Measurements from ENCODE around the gene CD180. TPM values are rescaled to one million over a fixed set of nuclear protein-coding genes. Genes with fewer than 3 reads are reported as not detected.
A peak's percentile ranks its signal among the peaks of the same experiment; 100 is the strongest.

The CD180 gene
- total RNA-seq, 2 donors from 2014 or later: 0.81 to 0.85 TPM

GRCh38 chr5:67163231-67163756, 33.3 kb downstream of the CD180 start:
- ATAC-seq (ENCODE audit: insufficient number of reproducible peaks, low FRiP score, low read depth) (no peak), DNase-seq (ENCODE audit: low spot score) (no peak)
- H3K36me3 ChIP-seq: peaks cover 18% of the 10 kb centered on the region
- H3K27ac ChIP-seq: no peak overlapping the region
- no peak for TF ChIP-seq CTCF (IDR thresholded peaks at IDR 0.05)
- H3K27me3 ChIP-seq (replicated peaks; ENCODE audit: insufficient read depth): no peaks in the 10 kb centered on the region
- H3K4me3 ChIP-seq: no peak overlapping the region
- H3K4me1 ChIP-seq (ENCODE audit: control insufficient read depth in 1 of 2, low read depth in 2 of 2): peaks cover 22 to 41% of the 10 kb centered on the region in 2 donors
- H3K9me3 ChIP-seq: no peaks in the 10 kb centered on the region

GRCh38 chr5:67161767-67162166, 34.8 kb downstream of the CD180 start:
- DNase-seq (ENCODE audit: low spot score) (no peak), ATAC-seq (ENCODE audit: insufficient number of reproducible peaks, low FRiP score, low read depth) (no peak)
- no peak overlapping the region for H3K4me3 ChIP-seq
- peaks cover 18% of the 10 kb centered on the region for H3K36me3 ChIP-seq
- no peak for TF ChIP-seq CTCF (IDR thresholded peaks at IDR 0.05)
- no peaks in the 10 kb centered on the region for H3K27me3 ChIP-seq (replicated peaks; ENCODE audit: insufficient read depth)
- H3K4me1 ChIP-seq (ENCODE audit: control insufficient read depth in 1 of 2, low read depth in 2 of 2): peaks cover 21 to 39% of the 10 kb centered on the region in 2 donors
- H3K9me3 ChIP-seq: no peaks in the 10 kb centered on the region
- H3K27ac ChIP-seq: peak overlapping the region; percentile 43 to 80

GRCh38 chr5:67160985-67161384, 35.6 kb downstream of the CD180 start:
- Histone ChIP-seq H3K27ac (peak overlapping the region; percentile 43 to 80), H3K27me3 (replicated peaks; ENCODE audit: insufficient read depth) (no peaks in the 10 kb centered on the region), H3K4me3 (peak overlapping the region; percentile 30), H3K9me3 (no peaks in the 10 kb centered on the region), H3K36me3 (peaks cover 18% of the 10 kb centered on the region), H3K4me1 (ENCODE audit: control insufficient read depth in 1 of 2, low read depth in 2 of 2) (peaks cover 16 to 33% of the 10 kb centered on the region in 2 donors)
- no peak for ATAC-seq (ENCODE audit: insufficient number of reproducible peaks, low FRiP score, low read depth)
- no peak for DNase-seq (ENCODE audit: low spot score)
- no peak for TF ChIP-seq CTCF (IDR thresholded peaks at IDR 0.05)

- no peak for TF ChIP-seq CTCF (IDR thresholded peaks at IDR 0.05)
- H3K36me3 ChIP-seq: peaks cover 18% of the 10 kb centered on the region
- H3K27me3 ChIP-seq (replicated peaks; ENCODE audit: insufficient read depth): no peaks in the 10 kb centered on the region
- H3K27ac ChIP-seq: peak overlapping the region; percentile 43 to 80
- H3K4me1 ChIP-seq (ENCODE audit: control insufficient read depth in 1 of 2, low read depth in 2 of 2): peaks cover 11 to 27% of the 10 kb centered on the region in 2 donors
- no peak for ATAC-seq (ENCODE audit: insufficient number of reproducible peaks, low FRiP score, low read depth)
- no peak overlapping the region for H3K4me3 ChIP-seq
- no peaks in the 10 kb centered on the region for H3K9me3 ChIP-seq
- no peak for DNase-seq (ENCODE audit: low spot score)
These were observed 36.3 kb downstream of the CD180 start for GRCh38 chr5:67160272-67160671.

- peaks cover 12% of the 10 kb centered on the region for H3K36me3 ChIP-seq
- no peak for ATAC-seq (ENCODE audit: insufficient number of reproducible peaks, low FRiP score, low read depth)
These were observed 39.5 kb downstream of the CD180 start for GRCh38 chr5:67156976-67157583.

More at GRCh38 chr5:67156976-67157583, 39.5 kb downstream of the CD180 start:
- H3K27me3 ChIP-seq (replicated peaks; ENCODE audit: insufficient read depth): no peaks in the 10 kb centered on the region
- DNase-seq (ENCODE audit: low spot score): no peak
- no peak overlapping the region for H3K27ac ChIP-seq
- H3K4me3 ChIP-seq: no peak overlapping the region
- H3K9me3 ChIP-seq: no peaks in the 10 kb centered on the region
- H3K4me1 ChIP-seq (ENCODE audit: control insufficient read depth in 1 of 2, low read depth in 2 of 2): peaks cover 11 to 26% of the 10 kb centered on the region in 2 donors
- peak; percentile 73 for TF ChIP-seq CTCF (IDR thresholded peaks at IDR 0.05)

Measured in thoracic aorta (tissue), 2 donors.